Adipose tissue (tissue), 3 donors: ENCODE results near the gene PIEZO2. TPM values are rescaled to one million over a fixed set of nuclear protein-coding genes. Genes with fewer than 3 reads are reported as not detected.

Experiments used
- H3K27ac ChIP-seq: one replicate; pipeline ENCODE4 v1.5.1; 2013; ENCODE audit warnings: low read depth, low read length
- WGBS, 3 donors: extraction: QIAGEN DNeasy Blood & Tissue Kit; methylation state at CpG; one replicate each; pipeline ENCODE4 v1.1.7; 2013; 5-methylcytosine and 5-hydroxymethylcytosine counted together
- polyA plus RNA-seq, 3 donors: library from polyadenylated mRNA; stranded (reverse); fragments of 200-250 nt; gene quantifications; one replicate each; pipeline ENCODE4 v1.2.3, GENCODE V29; 2013
- donor health status: healthy with polysubstance abuse.
- donor health status: Bipolar disorder and iron deficiency.
- donor health status: healthy.

The PIEZO2 gene
- polyA plus RNA-seq, 3 donors, result 0.72 to 1.3 (median 0.91) TPM

DNA sequence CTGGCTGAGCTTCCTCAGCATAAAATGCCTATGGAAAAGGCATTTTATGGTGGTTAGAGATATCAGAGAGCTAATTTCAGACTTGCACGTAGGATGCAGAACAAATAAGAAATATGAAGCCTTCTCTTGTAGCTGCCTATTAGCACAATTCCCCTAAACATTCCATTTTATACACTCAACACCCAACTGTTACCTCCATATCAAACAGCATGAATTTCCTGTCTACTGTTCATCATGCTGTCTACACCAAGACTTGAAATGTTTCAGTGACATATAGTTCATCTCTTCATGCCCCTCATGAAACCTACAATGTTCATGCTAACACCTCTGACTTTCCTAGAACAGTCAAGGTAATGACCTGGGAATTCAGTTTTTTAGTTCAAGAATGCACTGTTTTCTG lies 249.9 kb downstream of the PIEZO2 start:
- 50 to 100% (median 94%) methylated on average over 1 of the region's 1 CpG for WGBS, 3 donors
- H3K27ac ChIP-seq, result no peak overlapping the region

DNA sequence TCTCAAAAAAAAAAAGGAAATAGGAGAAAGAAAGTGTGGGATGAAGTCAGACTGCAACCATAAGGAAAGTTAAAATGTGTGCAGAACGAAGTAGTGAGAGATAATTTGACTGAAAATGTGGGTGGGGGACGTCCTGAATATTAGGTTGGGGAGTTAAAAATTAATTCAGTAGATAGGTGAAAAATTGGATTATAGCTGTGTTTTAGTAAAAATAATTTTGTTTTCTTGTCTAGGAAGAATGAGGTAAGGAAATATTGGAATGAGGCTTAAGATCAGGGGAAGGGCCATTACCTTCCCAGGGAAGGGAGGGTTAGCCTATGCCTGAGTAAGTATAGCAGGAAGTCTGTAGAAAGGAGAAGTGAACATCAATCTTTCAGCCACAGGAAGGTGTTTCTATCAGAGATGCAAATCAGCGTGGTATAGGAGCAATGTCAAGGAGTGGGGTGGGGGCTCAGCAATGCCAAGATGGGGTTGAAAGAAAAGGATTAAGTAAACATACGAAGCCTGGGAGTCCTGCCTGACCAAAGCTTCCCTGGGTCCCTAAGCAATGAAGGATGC lies 250.9 kb downstream of the PIEZO2 start:
- WGBS, 3 donors, result 58 to 70% (median 69%) methylated on average over 4 of the region's 4 CpGs
- no peak overlapping the region for H3K27ac ChIP-seq

DNA sequence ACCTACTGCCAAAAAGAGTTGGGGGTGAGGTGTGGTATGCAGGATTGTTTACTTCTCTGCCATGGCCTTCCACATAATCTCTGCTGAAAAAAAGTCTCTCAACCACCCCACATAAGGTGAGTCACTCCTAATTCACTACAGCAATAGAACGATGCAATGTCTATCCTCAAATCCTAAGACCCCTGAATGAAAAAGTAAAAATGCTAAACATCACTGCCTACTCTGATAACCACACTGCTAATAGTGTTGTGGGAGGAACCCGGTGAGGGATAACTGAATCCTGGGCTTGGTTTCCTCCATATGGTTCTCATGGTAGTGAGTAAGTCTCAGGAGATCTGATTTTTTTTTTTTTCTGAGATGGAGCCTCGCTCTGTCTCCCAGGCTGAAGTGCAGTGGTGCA lies 252.5 kb downstream of the PIEZO2 start:
- 53 to 86% (median 64%) methylated on average over 3 of the region's 3 CpGs for WGBS, 3 donors

DNA sequence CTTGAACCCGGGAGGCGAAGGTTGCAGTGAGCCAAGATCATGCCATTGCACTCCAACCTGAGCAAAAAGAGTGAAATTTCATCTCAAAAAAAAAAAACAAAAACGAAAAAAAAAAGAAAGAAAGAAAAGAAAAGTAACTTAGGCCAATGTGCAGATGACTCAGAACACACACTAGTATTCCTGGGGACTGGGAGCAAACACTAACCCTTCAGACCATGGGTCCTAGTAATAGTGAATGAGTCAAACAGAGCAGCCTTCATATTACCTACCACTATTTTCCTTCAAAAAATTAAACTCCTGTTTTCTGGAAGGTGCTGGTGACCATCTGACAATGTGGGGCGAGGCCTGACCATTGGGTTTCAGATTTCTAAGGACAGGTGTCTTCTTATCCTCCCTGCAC lies 253.4 kb downstream of the PIEZO2 start:
- WGBS, 3 donors, result 80 to 82% (median 80%) methylated on average over 4 of the region's 4 CpGs
- H3K27ac ChIP-seq, result no peak overlapping the region

More for the DNA sequence above, 252.5 kb downstream of the PIEZO2 start:
- H3K27ac ChIP-seq, result no peak overlapping the region

DNA sequence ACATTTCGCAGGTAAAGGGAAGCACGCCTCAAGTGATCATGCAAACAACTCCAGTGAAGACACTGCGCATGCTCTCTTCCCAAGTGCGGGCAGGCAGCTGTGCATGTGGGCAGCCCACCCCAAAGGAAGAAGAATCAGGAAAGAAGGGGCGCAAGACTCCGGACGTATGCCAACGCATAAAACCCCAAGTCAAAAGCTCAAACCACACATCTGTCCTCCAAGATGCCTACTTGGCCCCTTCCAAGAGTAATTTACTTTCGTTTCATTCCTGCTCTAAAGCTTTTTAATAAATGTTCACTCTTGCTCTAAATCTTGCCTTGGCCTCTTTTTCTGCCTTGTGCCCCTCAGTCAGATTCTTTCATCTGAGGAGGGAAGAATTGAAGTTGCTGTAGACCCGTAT lies 254.9 kb downstream of the PIEZO2 start:
- 59 to 77% (median 63%) methylated on average over 10 of the region's 10 CpGs for WGBS, 3 donors
- no peak overlapping the region for H3K27ac ChIP-seq

DNA sequence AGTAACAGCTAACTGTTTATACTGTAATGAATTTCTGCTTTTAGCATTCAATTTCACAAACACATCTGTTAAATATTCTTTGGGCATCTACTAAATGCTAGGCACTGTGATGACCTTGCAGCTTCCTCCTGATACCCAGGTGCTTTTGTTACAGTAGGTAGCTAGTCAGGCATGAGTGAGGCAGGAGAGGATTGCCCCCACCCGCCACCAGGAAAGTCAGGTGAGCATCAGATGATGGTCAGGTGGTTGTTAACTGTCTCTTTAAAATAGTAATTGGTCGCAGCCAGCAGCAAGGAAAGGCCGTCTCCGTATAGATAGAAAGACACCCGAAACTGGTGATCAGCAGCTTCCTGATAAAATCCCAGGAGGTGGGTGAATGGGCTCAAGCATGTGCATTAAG lies 255.6 kb downstream of the PIEZO2 start:
- WGBS, 3 donors, result 65 to 95% (median 93%) methylated on average over 5 of the region's 5 CpGs
- H3K27ac ChIP-seq, result no peak overlapping the region

DNA sequence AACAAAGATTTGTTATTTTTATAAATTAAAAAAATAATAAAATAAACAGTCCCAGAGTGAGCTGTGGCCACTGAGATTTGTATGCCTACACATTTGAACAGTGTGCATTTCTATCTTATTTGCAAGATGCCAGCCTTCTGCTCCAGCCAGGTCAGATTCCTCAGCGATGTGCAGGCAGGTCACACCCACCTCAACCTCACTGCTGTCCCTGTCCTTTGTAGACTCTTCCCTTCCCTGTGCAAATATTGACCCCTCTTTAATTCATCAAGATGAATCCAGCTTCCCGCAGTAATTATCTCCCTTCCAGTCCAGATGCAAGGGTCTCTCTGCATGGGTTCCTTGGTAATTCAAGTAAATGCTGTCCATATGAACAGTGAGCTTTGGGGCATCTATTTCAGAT lies 256.2 kb downstream of the PIEZO2 start:
- 14 to 87% (median 62%) methylated on average over 2 of the region's 2 CpGs for whole genome bisulfite sequencing, 3 donors
- no peak overlapping the region for H3K27ac ChIP-seq

DNA sequence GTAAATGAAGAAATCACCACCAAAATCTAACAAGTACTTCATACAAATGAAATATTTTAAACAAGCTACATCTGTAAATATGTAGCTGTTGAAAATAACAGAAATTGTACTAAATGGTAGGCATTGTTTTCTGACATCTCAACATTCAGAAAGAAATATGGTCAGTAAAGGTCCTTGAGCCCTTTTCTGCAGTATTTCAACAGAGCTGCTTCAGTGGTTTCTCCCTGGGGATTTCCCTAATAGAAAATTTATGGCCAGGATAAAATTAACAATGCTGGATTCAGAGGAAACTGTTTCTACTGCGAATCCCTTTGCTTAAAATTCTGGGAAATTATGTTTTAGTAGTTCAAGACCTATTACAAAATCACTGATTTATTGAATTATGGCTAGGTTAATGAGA lies 256.6 kb downstream of the PIEZO2 start:
- H3K27ac ChIP-seq, result no peak overlapping the region
- WGBS, 3 donors, result 20 to 45% (median 35%) methylated on average over 1 of the region's 1 CpG

DNA sequence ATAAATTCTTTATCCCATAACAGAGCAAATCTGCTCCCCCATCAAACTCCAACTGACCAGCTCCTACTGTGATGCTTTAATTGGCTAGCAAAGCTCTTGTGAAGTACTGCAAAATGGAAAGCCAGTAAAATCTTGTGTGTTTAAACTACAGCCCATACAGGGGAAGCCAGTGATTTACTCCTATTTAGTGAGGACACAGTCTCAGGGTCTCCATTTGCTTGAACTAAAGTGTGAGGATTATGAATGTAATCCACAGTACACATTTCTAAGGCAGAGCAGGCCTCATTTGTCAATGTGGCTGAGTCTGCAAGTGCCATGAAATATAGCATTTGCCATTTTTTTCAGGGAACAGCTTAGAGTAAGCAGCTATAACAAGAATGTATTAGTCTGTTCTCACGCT lies 259.3 kb downstream of the PIEZO2 start:
- WGBS, 3 donors, result 65 to 93% (median 81%) methylated on average over 1 of the region's 1 CpG
- H3K27ac ChIP-seq, result no peak overlapping the region

DNA sequence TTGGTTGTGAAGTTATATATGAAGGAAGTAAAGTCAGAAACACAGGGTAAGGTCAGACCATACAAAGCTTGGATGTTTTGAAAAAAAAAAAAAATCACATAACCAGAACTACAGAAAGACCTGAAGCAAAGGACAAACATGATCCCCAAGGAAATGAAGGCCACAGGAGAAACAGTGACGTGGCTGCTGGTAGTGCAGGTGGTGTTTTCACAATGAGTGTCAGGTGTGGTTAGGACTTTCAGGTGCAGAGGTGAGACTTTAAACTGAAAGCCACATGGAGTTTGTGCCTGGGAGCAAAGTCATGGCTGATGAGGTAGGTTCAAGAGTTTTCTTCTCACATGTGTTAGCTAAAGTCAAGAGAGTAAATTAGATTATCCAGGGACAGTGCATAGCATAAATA lies 270.7 kb downstream of the PIEZO2 start:
- 42 to 89% (median 88%) methylated on average over 1 of the region's 1 CpG for WGBS, 3 donors
- H3K27ac ChIP-seq, result no peak overlapping the region

DNA sequence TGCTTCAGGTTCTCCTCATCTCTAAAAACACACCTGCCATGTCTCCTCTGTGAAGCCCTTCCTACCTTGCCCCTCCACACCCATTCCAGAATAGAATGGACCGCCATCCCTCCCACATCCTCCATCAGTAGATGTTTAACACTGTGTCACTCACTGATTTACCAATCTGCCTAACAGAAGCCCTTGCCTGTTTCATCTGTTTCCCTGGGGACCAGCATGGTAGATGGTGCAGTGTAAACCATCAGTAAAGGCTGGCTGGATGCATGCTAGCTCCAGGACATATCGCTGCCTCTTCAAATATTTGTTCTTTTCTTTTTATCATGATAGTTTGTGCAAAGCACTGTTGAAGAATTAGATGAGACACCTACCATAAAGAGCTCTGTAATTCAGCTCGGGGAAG lies 271.4 kb downstream of the PIEZO2 start:
- H3K27ac ChIP-seq, result no peak overlapping the region
- WGBS, 3 donors, result 60 to 94% (median 91%) methylated on average over 3 of the region's 3 CpGs

DNA sequence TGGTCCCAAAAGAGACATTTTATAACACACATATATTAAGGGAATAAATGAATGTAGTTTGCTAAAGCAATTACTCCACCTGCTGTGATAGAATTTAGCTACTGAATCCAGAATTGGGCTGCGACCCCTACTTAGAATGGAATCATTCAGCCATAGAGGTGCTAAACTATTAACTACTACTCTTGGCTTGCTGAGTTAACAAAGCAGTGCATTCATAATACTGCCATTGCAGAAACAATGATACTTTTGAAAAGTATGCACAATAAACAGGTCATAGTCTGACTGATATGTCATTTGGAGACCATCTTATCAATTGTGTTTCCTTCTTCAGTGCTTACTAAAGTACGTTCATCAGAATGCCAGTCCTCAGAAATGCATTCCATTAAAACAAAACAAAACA lies 273.6 kb downstream of the PIEZO2 start:
- H3K27ac ChIP-seq, result no peak overlapping the region
- 41 to 87% (median 84%) methylated on average over 2 of the region's 2 CpGs for WGBS, 3 donors

DNA sequence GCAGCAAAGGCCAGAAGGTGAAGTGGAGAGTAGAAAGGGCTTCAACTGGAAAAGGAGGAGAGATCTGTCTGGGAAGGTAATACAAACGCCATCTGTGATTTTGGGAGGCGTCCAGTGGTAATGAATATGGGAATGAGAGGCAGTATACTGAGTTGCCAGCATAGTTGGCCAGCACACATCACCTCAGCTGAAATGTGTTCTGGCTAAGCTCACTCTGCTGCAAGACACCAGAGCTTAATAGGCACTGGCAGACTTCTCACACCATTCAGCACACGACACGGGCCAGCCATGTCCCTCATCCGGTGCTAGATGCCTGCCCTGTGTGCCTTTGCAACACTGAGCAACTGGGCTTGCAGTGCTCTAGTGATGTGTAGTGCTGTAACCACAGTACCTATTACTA lies 277.1 kb downstream of the PIEZO2 start:
- WGBS, 3 donors, result 55 to 70% (median 57%) methylated on average over 5 of the region's 5 CpGs
- no peak overlapping the region for H3K27ac ChIP-seq

DNA sequence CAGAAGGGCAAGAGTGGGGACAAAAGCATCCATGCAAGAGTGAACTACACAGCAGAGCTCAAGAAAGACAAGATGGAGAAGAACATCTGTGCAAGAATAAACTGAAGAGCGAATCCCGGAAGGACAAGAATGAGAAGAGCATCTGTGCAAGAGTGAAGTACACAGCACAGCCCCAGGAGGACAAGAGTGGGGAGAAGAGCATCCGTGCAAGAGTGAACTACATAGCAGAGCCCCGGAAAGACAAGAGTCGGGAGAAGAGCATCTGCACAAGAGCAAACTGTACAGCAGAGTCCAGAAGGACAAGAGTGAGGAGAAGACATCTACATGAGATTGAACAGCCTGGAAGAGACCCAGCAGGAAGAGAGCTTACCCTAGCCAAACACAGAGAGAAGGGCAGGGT lies 284.6 kb downstream of the PIEZO2 start:
- H3K27ac ChIP-seq, result no peak overlapping the region
- WGBS, 3 donors, result 87 to 95% (median 94%) methylated on average over 5 of the region's 5 CpGs

DNA sequence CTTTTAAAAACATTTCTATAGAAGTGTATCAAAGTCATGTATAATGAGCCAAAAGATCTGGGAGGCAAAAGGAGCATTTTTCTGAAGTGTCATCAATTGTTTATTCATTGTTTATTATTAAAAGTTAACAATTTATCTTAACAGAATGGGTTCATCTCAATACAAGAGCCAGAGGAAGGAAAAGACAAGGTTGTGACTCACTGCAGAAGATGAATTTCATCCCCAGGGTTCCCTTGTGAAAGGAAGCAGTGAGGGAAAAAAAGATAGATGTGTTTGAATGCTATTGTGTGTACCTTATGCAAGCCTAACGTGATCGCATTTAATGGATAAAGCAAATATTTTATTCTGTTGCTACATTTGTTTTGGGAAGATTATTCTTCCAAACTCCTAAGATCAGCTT lies 286.3 kb downstream of the PIEZO2 start:
- WGBS, 3 donors, result 65 to 70% (median 67%) methylated on average over 2 of the region's 2 CpGs
- H3K27ac ChIP-seq, result no peak overlapping the region

DNA sequence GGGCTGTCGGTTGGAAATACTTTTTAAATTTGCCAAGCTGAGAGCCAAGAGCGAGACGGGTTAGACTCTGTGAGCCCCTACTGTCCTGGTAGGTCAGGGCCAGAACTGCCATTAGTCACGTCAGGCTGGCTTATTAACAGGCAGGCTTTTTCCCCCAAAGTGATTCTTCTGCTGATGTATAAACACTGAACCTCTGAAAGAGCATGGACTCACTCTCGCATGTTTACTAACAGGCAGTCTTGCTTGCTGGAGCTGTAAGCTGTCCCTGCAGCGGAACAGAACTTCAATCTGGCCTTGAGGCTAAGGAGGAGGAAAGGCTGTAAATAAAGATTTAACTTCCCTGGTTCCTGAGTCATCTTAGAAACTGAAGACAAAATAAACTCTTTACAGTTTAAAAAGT lies 288.4 kb downstream of the PIEZO2 start:
- 41 to 71% (median 53%) methylated on average over 6 of the region's 6 CpGs for WGBS, 3 donors
- H3K27ac ChIP-seq, result no peak overlapping the region

DNA sequence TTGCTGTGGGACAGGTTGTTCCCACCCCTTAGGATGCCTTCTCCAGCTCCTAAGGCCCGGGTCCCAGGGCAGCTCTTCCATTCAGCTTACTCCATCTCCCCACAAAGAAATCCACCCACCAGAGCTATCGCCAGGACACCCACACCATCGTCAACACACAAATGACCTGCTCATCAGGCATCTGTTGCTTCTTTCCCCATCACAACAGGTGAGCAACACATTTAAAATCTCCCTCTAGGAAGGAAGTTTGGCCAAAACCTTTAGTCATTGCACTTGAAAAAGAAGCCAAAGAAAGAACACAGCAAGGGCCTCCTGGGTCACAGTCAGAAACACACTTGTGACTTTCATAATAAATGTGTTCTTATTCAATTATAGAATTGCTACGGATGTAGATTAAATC lies 289.0 kb downstream of the PIEZO2 start:
- no peak overlapping the region for H3K27ac ChIP-seq
- WGBS, 3 donors, result 59 to 82% (median 80%) methylated on average over 4 of the region's 4 CpGs

DNA sequence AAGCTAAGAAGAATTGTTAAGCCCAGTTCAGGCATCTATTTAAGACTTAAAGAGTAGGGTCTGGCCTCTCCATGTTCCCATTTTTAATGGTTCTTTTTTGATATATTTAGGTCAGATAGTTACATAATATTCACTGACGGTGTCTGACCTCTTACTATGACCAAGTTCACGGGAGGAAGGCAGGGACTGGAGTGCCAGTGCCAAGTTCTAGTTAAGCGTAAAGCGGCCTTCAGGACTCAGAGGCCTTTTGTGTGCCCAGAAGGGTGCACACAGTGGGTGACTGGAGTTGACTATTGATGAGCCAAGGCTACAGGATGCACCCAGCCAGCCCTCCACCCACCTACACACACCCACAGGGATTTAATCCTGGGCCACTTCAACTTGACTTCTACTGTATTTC lies 290.9 kb downstream of the PIEZO2 start:
- H3K27ac ChIP-seq, result no peak overlapping the region
- WGBS, 3 donors, result 79 to 88% (median 82%) methylated on average over 4 of the region's 4 CpGs

DNA sequence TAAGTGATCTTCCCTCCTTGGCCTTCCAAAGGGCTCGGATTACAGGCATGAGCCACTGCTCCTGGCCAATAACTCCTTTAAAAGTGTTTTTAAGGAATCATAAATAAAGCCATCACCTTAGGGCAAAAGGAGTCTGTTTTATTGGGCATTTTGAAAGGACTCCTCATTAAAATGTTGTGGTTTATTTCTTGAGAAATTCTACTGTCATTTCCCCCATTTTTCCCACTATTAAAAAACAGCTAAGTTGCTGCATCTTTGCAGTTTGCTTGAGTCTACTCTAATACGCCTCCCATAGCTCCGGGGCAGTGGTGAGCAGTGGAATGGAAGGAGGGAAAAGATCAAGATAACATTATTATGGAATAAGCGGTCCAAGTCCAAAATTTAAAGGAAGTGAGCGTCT lies 293.2 kb downstream of the PIEZO2 start:
- WGBS, 3 donors, result 61 to 73% (median 65%) methylated on average over 5 of the region's 5 CpGs
- H3K27ac ChIP-seq, result no peak overlapping the region

DNA sequence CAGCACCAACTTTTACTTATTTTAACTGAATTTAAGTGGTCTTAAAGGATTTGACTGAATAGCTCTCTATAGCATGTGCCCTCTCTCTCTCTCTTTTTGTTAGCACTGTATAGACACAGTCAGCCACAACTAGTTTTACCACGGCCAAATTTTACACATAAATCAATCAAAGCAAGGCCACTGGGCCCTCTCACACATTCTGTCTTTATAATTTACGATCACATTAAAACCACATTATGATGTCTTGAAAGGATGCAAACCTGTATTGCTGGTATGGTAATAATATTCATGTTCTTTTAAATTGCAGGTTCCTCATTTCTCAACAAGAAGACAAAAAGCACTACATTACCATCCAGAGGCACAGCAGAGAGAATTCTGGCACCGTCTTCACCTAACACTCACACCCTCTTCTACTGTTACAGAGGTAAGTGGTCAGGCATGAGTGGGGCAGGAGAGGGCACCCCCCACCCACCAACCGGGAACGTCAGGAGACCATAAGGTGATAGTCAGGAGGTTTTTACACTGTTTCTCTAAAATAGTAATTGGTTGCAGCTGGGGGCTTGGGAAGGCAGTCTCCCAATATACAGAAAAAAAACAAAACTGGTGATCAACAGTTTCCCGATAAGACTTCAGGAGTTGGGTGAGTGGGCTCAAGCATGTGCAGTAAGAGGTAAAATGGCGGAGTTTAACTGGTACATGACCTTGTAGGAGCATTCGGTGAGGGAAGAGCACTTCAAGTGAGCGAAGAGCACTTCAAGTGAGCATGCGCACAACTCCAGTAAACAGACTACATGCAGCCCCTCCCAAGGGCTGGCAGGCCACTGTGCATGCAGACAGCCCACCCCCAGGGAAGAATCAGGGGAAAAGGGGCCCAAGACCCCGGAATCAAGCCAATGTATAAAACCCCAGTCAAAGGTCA lies 296.7 kb downstream of the PIEZO2 start:
- 67 to 80% (median 75%) methylated on average over 11 of the region's 11 CpGs for WGBS, 3 donors
- H3K27ac ChIP-seq, result no peak overlapping the region
